OCI-LY1 (cell line): ENCODE data around the gene ELFN1.

ENCODE experiments used
- H2AFZ ChIP-seq: fragments of 200-600 bp; sonication (generic), shearing (Covaris generic); 2 replicates; pipeline ENCODE4 v1.6.0; 2014; ENCODE audit warnings: antibody characterized with exemption, mild to moderate bottlenecking, low read length
- H3F3A ChIP-seq: fragments of 200-600 bp; sonication (generic), shearing (Covaris generic); 2 replicates; pipeline ENCODE4 v1.6.0; 2014; ENCODE audit warnings: mild to moderate bottlenecking, antibody characterized with exemption, low read length, moderate library complexity; ENCODE audit not compliant: insufficient read depth
- H3K27ac ChIP-seq: fragments of 200-600 bp; sonication (generic); 2 replicates; pipeline ENCODE4 v1.5.1; 2014; ENCODE audit warnings: low read length, mixed run types, mild to moderate bottlenecking, low read depth; ENCODE audit not compliant: poor library complexity, severe bottlenecking
- H3K27me3 ChIP-seq: fragments of 200-600 bp; sonication (generic); 2 replicates; pipeline ENCODE4 v1.6.0; 2014; ENCODE audit warnings: antibody characterized with exemption, mild to moderate bottlenecking, low read length, moderate library complexity; ENCODE audit not compliant: insufficient read depth
- H3K36me3 ChIP-seq: fragments of 200-600 bp; sonication (generic); 2 replicates; pipeline ENCODE4 v1.6.1; 2014; ENCODE audit warnings: mild to moderate bottlenecking, antibody characterized with exemption, low read length, moderate library complexity, mixed read lengths; ENCODE audit not compliant: insufficient read depth
- H3K4me1 ChIP-seq: fragments of 200-600 bp; sonication (generic); 2 replicates; pipeline ENCODE4 v1.5.1; 2014; ENCODE audit warnings: mild to moderate bottlenecking, low read length, moderate library complexity; ENCODE audit not compliant: insufficient read depth, severe bottlenecking
- H3K4me2 ChIP-seq: fragments of 200-600 bp; sonication (generic), shearing (Covaris generic); 2 replicates; pipeline ENCODE4 v1.6.1; 2014; ENCODE audit warnings: low read length
- H3K4me3 ChIP-seq: fragments of 200-600 bp; sonication (generic); 2 replicates; pipeline ENCODE4 v1.5.1; 2014; ENCODE audit warnings: low read length, low read depth, mild to moderate bottlenecking, mixed read lengths; ENCODE audit not compliant: poor library complexity, severe bottlenecking
- H3K79me2 ChIP-seq: fragments of 200-600 bp; shearing (Covaris generic); 2 replicates; pipeline ENCODE4 v1.6.1; 2016; ENCODE audit warnings: mixed run types, low read length, mixed read lengths; ENCODE audit not compliant: insufficient read depth
- H3K9ac ChIP-seq: fragments of 200-600 bp; sonication (generic), shearing (Covaris generic); 2 replicates; pipeline ENCODE4 v1.6.1; 2014; ENCODE audit warnings: mild to moderate bottlenecking, low read length, mixed read lengths
- H3K9me2 ChIP-seq: fragments of 200-600 bp; sonication (generic), shearing (Covaris generic); 2 replicates; pipeline ENCODE4 v1.6.1; 2014; ENCODE audit warnings: low read depth, mild to moderate bottlenecking, low read length, mixed read lengths
- H3K9me3 ChIP-seq: fragments of 200-600 bp; shearing (Covaris generic); 2 replicates; pipeline ENCODE4 v1.6.1; 2014; ENCODE audit warnings: low read length, mixed read lengths
- H4K20me1 ChIP-seq: fragments of 200-600 bp; sonication (generic), shearing (Covaris generic); 2 replicates; pipeline ENCODE4 v1.6.0; 2016; ENCODE audit warnings: mild to moderate bottlenecking, low read length; ENCODE audit not compliant: insufficient read depth
- CTCF ChIP-seq: fragments of 200-600 bp; sonication (generic), shearing (Covaris generic); IDR thresholded peaks from 2 replicates; pipeline ENCODE4 v1.5.1; 2017; ENCODE audit warnings: mild to moderate bottlenecking, antibody characterized with exemption, low read length, moderate library complexity, mixed read lengths
- EZH2 ChIP-seq: fragments of 200-600 bp; sonication (generic), shearing (Covaris generic); IDR thresholded peaks from 2 replicates; pipeline ENCODE4 v1.8.0; 2017; ENCODE audit warnings: borderline replicate concordance, mixed run types, mild to moderate bottlenecking, antibody characterized with exemption, low read length, moderate library complexity, mixed read lengths

ELFN1 gene

DNA sequence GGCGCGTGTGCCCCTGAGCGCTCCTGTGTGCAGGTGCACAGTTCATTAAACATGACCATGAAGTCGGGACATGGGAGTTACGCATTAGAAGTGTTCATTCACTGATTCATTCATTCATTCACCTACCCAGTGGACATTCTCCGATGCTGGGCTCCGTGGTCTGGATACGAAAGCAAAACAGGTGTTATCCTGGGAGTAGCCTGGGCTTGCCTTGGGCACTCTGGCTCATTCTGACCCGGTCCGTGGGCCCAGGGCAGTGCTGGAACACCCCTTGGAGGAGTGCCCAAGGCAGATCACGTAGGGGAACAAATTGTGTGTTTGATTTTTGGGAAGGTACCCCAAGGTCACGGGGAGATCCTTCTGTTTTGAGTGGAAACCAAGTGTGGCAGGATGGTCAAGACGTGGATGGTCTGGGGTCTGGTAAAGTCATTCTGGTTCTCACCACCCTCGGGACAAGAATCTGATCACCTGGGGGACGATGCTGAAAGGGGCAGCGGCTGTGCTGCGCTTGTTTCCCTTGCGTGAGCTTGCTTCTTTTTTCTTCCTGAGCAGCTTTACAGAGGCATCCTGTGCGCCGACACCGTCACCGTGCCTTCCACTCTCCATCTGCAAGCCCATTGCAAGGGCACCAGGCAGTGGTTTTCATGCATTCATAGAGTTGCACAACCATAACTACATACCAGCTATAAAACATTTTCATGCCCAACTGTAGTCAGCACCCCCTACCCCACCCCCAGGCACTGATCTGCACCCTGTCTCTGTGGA is 10.1 kb downstream of the ELFN1 start:
- H3K9me3 ChIP-seq, result peaks cover 23% of the 10 kb centered on the region
- H2AFZ ChIP-seq, result no peak overlapping the region
- peaks cover 4% of the 10 kb centered on the region; the same call in 1 of the 2 replicates for H3K36me3 ChIP-seq
- H3F3A ChIP-seq, result no peaks in the 10 kb centered on the region
- no peaks in the 10 kb centered on the region for H3K4me1 ChIP-seq
- no peak overlapping the region for H3K9ac ChIP-seq
- H3K27me3 ChIP-seq, result peaks cover 17% of the 10 kb centered on the region
- H3K27ac ChIP-seq, result no peak overlapping the region
- no peak overlapping the region for H3K4me2 ChIP-seq
- no peaks in the 10 kb centered on the region for H3K79me2 ChIP-seq
- H3K4me3 ChIP-seq, result no peak overlapping the region
- H4K20me1 ChIP-seq, result no peaks in the 10 kb centered on the region
- H3K9me2 ChIP-seq, result no peaks in the 10 kb centered on the region
- no peak for TF ChIP-seq EZH2
- TF ChIP-seq CTCF, result no peak

GRCh38 chr7:1681581-1681980 is 11.5 kb downstream of the ELFN1 start:
- no peak overlapping the region for H3K4me3 ChIP-seq
- H3K4me2 ChIP-seq, result no peak overlapping the region
- peaks cover 25% of the 10 kb centered on the region for H3K9me3 ChIP-seq

GRCh38 chr7:1685000-1685624 is 15.0 kb downstream of the ELFN1 start:
- H3K4me3 ChIP-seq, result no peak overlapping the region
- H2AFZ ChIP-seq, result no peak overlapping the region
- H3K4me2 ChIP-seq, result no peak overlapping the region
- H3K9ac ChIP-seq, result no peak overlapping the region
- peaks cover 7% of the 10 kb centered on the region; the same call in 1 of the 2 replicates for H3K27me3 ChIP-seq
- TF ChIP-seq EZH2 (no peak), CTCF (no peak)
- H3F3A ChIP-seq, result no peaks in the 10 kb centered on the region
- H3K79me2 ChIP-seq, result no peaks in the 10 kb centered on the region
- H3K27ac ChIP-seq, result no peak overlapping the region
- H3K36me3 ChIP-seq, result peaks cover 4% of the 10 kb centered on the region; the same call in 1 of the 2 replicates
- peaks cover 28% of the 10 kb centered on the region for H3K9me3 ChIP-seq
- H4K20me1 ChIP-seq, result no peaks in the 10 kb centered on the region
- no peaks in the 10 kb centered on the region for H3K9me2 ChIP-seq
- H3K4me1 ChIP-seq, result no peaks in the 10 kb centered on the region

More at GRCh38 chr7:1681581-1681980, 11.5 kb downstream of the ELFN1 start:
- Histone ChIP-seq H3K79me2 (no peaks in the 10 kb centered on the region), H3K27ac (no peak overlapping the region), H3K4me1 (no peaks in the 10 kb centered on the region), H3K9ac (no peak overlapping the region), H4K20me1 (no peaks in the 10 kb centered on the region), H3K9me2 (no peaks in the 10 kb centered on the region), H2AFZ (no peak overlapping the region), H3K27me3 (peaks cover 13% of the 10 kb centered on the region), H3K36me3 (peaks cover 4% of the 10 kb centered on the region; the same call in 1 of the 2 replicates), H3F3A (no peaks in the 10 kb centered on the region)
- TF ChIP-seq EZH2, result no peak
- no peak for TF ChIP-seq CTCF
